Neural progenitor cell (in vitro differentiated cells): ENCODE results near the gene PRDX2. TPM values are rescaled to one million over a fixed set of nuclear protein-coding genes. Genes with fewer than 3 reads are reported as not detected.

Source experiments
- DNase-seq: peaks from one replicate; pipeline ENCODE4 v3.0.0-alpha.2; 2016; ENCODE audit warnings: low spot score
- H2AFZ ChIP-seq: fragments of 200-600 bp; sonication (generic); replicated peaks from 2 replicates; pipeline ENCODE4 v1.6.1; 2016; ENCODE audit warnings: antibody characterized with exemption
- H3F3A ChIP-seq: fragments of 200-600 bp; sonication (generic); 2 replicates; pipeline ENCODE4 v1.6.1; 2016; ENCODE audit warnings: antibody characterized with exemption, low read depth
- H3K27ac ChIP-seq: fragments of 200-600 bp; sonication (generic); 2 replicates; pipeline ENCODE4 v1.5.1; 2016; ENCODE audit warnings: mild to moderate bottlenecking
- H3K27me3 ChIP-seq: fragments of 200-600 bp; sonication (generic); 2 replicates; pipeline ENCODE4 v1.6.1; 2016; ENCODE audit warnings: mild to moderate bottlenecking, moderate library complexity
- H3K36me3 ChIP-seq: fragments of 200-600 bp; sonication (generic); 2 replicates; pipeline ENCODE4 v1.5.1; 2016
- H3K4me1 ChIP-seq: fragments of 200-600 bp; sonication (generic); 2 replicates; pipeline ENCODE4 v1.6.1; 2016; ENCODE audit warnings: mixed run types
- H3K4me2 ChIP-seq: fragments of 200-600 bp; sonication (generic); 2 replicates; pipeline ENCODE4 v1.6.1; 2016
- H3K4me3 ChIP-seq: fragments of 200-600 bp; sonication (generic); 2 replicates; pipeline ENCODE4 v1.5.1; 2016
- H3K79me2 ChIP-seq: fragments of 200-600 bp; sonication (generic); 2 replicates; pipeline ENCODE4 v1.6.1; 2016; ENCODE audit warnings: low read depth
- H3K9ac ChIP-seq: fragments of 200-600 bp; sonication (generic); 2 replicates; pipeline ENCODE4 v1.6.1; 2016
- H3K9me3 ChIP-seq: fragments of 200-600 bp; sonication (generic); 2 replicates; pipeline ENCODE4 v1.5.1; 2016; ENCODE audit warnings: low read depth
- H4K20me1 ChIP-seq: fragments of 200-600 bp; sonication (generic); 2 replicates; pipeline ENCODE4 v1.6.1; 2016; ENCODE audit warnings: low read depth
- H3K27ac Mint-ChIP-seq: 3 replicates; pipeline ENCODE4 v1.8.0; 2021; ENCODE audit warnings: mixed read lengths
- H3K27me3 Mint-ChIP-seq: 2 replicates; pipeline ENCODE4 v1.8.0; 2022; ENCODE audit warnings: low read depth, mild to moderate bottlenecking, inconsistent platforms, moderate library complexity, mixed read lengths; ENCODE audit not compliant: insufficient read depth
- H3K36me3 Mint-ChIP-seq: 3 replicates; pipeline ENCODE4 v1.8.0; 2021; ENCODE audit warnings: mixed read lengths
- H3K4me1 Mint-ChIP-seq: 3 replicates; pipeline ENCODE4 v1.8.0; 2021; ENCODE audit warnings: mixed read lengths
- H3K4me3 Mint-ChIP-seq: 3 replicates; pipeline ENCODE4 v1.8.0; 2021; ENCODE audit warnings: mild to moderate bottlenecking, moderate library complexity, mixed read lengths
- H3K9me3 Mint-ChIP-seq: 3 replicates; pipeline ENCODE4 v1.8.0; 2020; ENCODE audit warnings: mixed read lengths
- EZH2 ChIP-seq: fragments of 200-600 bp; sonication (generic); IDR thresholded peaks from 2 replicates; pipeline ENCODE4 v1.6.1; 2017; ENCODE audit warnings: antibody characterized with exemption, mild to moderate bottlenecking, moderate library complexity
- EZH2phosphoT487 ChIP-seq: fragments of 200-600 bp; sonication (generic); IDR thresholded peaks from 2 replicates; pipeline ENCODE4 v1.6.1; 2017; ENCODE audit warnings: antibody characterized with exemption
- total RNA-seq: library from RNA; depleted of rRNA; stranded (reverse); fragments of >200 nt; gene quantifications from 2 replicates; pipeline ENCODE4 v1.2.3, GENCODE V29; 2015; ENCODE audit warnings: low replicate concordance
- TF ChIP-seq, protein P1 (sequence below): fragments of 200-600 bp; sonication (generic); IDR thresholded peaks from 2 replicates; pipeline ENCODE4 v1.5.1; 2017; ENCODE audit warnings: antibody characterized with exemption, mild to moderate bottlenecking

The PRDX2 gene
- total RNA-seq, 1 donor from 2014 or later = 463 TPM

DNA sequence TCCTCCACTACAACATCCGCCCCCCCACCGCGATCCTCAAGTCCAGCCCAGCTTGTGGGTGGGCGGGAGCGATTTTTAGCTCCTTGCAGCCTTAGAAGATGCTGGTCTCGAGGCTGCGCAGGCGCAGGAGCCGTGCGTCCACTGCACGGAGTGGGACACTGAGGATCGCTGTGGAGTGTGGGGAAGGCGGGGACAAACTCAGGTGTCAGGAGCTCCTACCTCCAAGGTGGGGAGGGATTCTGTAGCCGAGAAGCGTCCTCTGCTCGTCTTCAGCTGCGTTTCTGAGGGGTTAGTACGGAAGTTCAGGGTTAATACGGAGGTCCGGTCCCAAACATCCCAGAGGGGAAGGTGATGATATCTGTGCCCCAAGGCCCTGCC, 33.0 kb upstream of the PRDX2 start, which contains the start of gene RTBDN:
RTBDN (minus strand) TSS at position 14 of the 378 bp plus-strand sequence. CDS start 4,600 bp downstream, outside the sequence.
- Mint-ChIP-seq H3K36me3 (no peaks in the 10 kb centered on the region), H3K4me1 (peaks cover 39% of the 10 kb centered on the region), H3K27ac (peak within 1 kb of the TSS; percentile 33), H3K9me3 (peaks cover 4% of the 10 kb centered on the region), H3K27me3 (peaks cover 60% of the 10 kb centered on the region), H3K4me3 (peak within 1 kb of the TSS; percentile 83)
- TF ChIP-seq, protein P1, sequence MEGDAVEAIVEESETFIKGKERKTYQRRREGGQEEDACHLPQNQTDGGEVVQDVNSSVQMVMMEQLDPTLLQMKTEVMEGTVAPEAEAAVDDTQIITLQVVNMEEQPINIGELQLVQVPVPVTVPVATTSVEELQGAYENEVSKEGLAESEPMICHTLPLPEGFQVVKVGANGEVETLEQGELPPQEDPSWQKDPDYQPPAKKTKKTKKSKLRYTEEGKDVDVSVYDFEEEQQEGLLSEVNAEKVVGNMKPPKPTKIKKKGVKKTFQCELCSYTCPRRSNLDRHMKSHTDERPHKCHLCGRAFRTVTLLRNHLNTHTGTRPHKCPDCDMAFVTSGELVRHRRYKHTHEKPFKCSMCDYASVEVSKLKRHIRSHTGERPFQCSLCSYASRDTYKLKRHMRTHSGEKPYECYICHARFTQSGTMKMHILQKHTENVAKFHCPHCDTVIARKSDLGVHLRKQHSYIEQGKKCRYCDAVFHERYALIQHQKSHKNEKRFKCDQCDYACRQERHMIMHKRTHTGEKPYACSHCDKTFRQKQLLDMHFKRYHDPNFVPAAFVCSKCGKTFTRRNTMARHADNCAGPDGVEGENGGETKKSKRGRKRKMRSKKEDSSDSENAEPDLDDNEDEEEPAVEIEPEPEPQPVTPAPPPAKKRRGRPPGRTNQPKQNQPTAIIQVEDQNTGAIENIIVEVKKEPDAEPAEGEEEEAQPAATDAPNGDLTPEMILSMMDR = no peak
- peak; percentile 67 for TF ChIP-seq EZH2phosphoT487
- TF ChIP-seq EZH2 = peak; percentile 67
- peaks cover 57% of the 10 kb centered on the region for H3F3A ChIP-seq
- peak within 1 kb of the TSS; percentile 89 for H3K4me2 ChIP-seq
- peaks cover 45% of the 10 kb centered on the region for H4K20me1 ChIP-seq
- H3K9me3 ChIP-seq = no peaks in the 10 kb centered on the region
- H3K79me2 ChIP-seq = no peaks in the 10 kb centered on the region
- DNase-seq = peak; percentile 50
- peak within 1 kb of the TSS; percentile 83 for H2AFZ ChIP-seq
- H3K4me1 ChIP-seq = no peaks in the 10 kb centered on the region
- no peak within 1 kb of the TSS for H3K27ac ChIP-seq
- no peak within 1 kb of the TSS for H3K9ac ChIP-seq
- peaks cover 97% of the 10 kb centered on the region for H3K27me3 ChIP-seq
- H3K36me3 ChIP-seq = no peaks in the 10 kb centered on the region
- peak within 1 kb of the TSS; percentile 78 for H3K4me3 ChIP-seq

DNA sequence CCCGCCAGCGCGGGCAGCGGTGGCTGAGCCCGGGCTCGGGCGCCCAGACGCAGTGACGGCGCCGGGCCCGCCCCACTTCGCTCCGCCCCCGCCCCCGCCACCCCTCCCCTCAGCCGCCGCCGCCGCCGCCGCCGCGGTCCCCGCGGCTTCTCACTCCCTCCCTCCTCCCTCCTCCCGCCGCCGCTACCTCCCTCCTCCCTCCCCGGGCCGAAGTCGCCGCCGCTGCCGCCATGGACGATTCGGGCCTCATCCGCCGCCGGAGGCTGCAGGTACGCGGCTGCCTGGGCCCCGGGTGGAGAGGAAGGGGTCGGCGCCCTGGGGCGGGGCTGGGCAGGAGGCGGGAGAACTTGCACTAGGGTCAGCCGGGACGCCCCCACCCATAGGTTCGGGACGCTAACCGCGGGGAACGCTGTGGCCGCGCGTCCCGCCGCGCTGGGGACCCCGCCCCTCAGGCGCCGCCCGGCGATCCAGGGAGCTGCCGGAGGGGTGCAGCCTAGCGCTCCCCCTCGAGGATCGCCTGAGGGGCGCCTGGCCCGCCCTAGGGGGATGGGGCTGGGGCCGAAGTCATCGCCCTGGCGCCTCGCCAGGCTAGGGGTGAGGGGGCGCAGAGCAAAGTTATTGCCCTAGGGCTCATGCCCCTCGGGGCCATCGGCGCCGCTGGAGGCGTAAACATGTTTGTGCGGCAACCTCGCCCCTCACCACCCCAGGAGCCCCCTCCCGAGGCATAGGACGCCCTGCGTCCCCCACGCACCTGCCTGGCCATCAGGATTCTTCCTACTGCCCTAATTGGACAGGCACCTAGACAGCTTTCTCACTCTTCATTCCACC, 32.4 kb upstream of the PRDX2 start:
- no peaks in the 10 kb centered on the region for H3K4me1 ChIP-seq
- TF ChIP-seq EZH2phosphoT487 = peak; percentile 42
- TF ChIP-seq, protein P1 = no peak
- Mint-ChIP-seq H3K4me3 (peak overlapping the region; percentile 83), H3K36me3 (no peaks in the 10 kb centered on the region), H3K27me3 (peaks cover 54% of the 10 kb centered on the region), H3K27ac (no peak overlapping the region), H3K9me3 (peaks cover 4% of the 10 kb centered on the region), H3K4me1 (peaks cover 33% of the 10 kb centered on the region)
- H3K27ac ChIP-seq = no peak overlapping the region
- no peaks in the 10 kb centered on the region for H3K36me3 ChIP-seq
- H3K27me3 ChIP-seq = peaks cover 97% of the 10 kb centered on the region
- DNase-seq = peak; percentile 81
- H2AFZ ChIP-seq = peak overlapping the region; percentile 83
- peak overlapping the region; percentile 78 for H3K4me3 ChIP-seq
- peak overlapping the region; percentile 89 for H3K4me2 ChIP-seq
- H3K79me2 ChIP-seq = no peaks in the 10 kb centered on the region
- no peaks in the 10 kb centered on the region for H3K9me3 ChIP-seq
- H3F3A ChIP-seq = peaks cover 51% of the 10 kb centered on the region
- no peak overlapping the region for H3K9ac ChIP-seq
- H4K20me1 ChIP-seq = peaks cover 51% of the 10 kb centered on the region

DNA sequence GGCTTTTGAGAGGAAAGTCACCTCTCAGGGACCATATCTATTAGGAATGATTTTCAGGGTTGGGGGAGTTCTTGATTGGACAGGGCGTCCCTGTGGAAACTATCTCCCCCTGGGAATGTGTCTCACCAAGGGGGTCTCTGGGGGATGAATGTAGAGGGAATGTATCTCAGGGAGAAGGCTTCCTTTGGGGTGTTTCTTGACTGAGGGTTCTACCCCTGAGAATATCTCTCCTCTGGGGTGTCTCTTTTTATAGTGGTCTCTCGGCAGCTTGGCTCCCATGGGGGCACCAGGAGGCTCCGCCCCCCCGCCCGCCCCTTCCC, 31.8 kb upstream of the PRDX2 start:
- Histone ChIP-seq H3K27ac (no peak overlapping the region), H3F3A (peaks cover 57% of the 10 kb centered on the region), H3K4me1 (no peaks in the 10 kb centered on the region), H3K4me3 (peak overlapping the region; percentile 78), H4K20me1 (peaks cover 57% of the 10 kb centered on the region), H2AFZ (no peak overlapping the region), H3K27me3 (peaks cover 98% of the 10 kb centered on the region), H3K36me3 (no peaks in the 10 kb centered on the region), H3K4me2 (peak overlapping the region; percentile 89), H3K79me2 (no peaks in the 10 kb centered on the region), H3K9ac (no peak overlapping the region), H3K9me3 (no peaks in the 10 kb centered on the region)
- peaks cover 4% of the 10 kb centered on the region for H3K9me3 Mint-ChIP-seq
- H3K36me3 Mint-ChIP-seq = no peaks in the 10 kb centered on the region
- no peak for DNase-seq
- peaks cover 33% of the 10 kb centered on the region for H3K4me1 Mint-ChIP-seq
- no peak overlapping the region for H3K27ac Mint-ChIP-seq
- H3K4me3 Mint-ChIP-seq = peak overlapping the region; percentile 76
- H3K27me3 Mint-ChIP-seq = peaks cover 55% of the 10 kb centered on the region
- TF ChIP-seq EZH2 = no peak
- no peak for TF ChIP-seq EZH2phosphoT487
- TF ChIP-seq, protein P1 = no peak
